ENCODE measurements around the gene RMRP.

GRCh38 chr9:35653611-35654010, 4.2 kb downstream of the RMRP start:
- TF ChIP-seq, protein P1, sequence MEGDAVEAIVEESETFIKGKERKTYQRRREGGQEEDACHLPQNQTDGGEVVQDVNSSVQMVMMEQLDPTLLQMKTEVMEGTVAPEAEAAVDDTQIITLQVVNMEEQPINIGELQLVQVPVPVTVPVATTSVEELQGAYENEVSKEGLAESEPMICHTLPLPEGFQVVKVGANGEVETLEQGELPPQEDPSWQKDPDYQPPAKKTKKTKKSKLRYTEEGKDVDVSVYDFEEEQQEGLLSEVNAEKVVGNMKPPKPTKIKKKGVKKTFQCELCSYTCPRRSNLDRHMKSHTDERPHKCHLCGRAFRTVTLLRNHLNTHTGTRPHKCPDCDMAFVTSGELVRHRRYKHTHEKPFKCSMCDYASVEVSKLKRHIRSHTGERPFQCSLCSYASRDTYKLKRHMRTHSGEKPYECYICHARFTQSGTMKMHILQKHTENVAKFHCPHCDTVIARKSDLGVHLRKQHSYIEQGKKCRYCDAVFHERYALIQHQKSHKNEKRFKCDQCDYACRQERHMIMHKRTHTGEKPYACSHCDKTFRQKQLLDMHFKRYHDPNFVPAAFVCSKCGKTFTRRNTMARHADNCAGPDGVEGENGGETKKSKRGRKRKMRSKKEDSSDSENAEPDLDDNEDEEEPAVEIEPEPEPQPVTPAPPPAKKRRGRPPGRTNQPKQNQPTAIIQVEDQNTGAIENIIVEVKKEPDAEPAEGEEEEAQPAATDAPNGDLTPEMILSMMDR (IDR thresholded peaks at IDR 0.05), result no peak
- no peak for TF ChIP-seq POLR2A (IDR thresholded peaks at IDR 0.05)

All from suprapubic skin (tissue), 3 donors.